Left hindlimb (tissue), 1 donor: Measurements from ENCODE around the gene DENND1A.

Source experiments
- DNase-seq: peaks from one replicate; pipeline ENCODE4 v3.0.0-alpha.2; 2018

Gene DENND1A

GRCh38 chr9:123378956-123379660 is 550.8 kb downstream of the DENND1A start:
- DNase-seq = no peak

GRCh38 chr9:123378025-123378424 is 551.9 kb downstream of the DENND1A start:
- DNase-seq = no peak

- no peak for DNase-seq
Measured at GRCh38 chr9:123377211-123377971, 552.5 kb downstream of the DENND1A start.

- DNase-seq = no peak
Measured at GRCh38 chr9:123376218-123377071, 553.5 kb downstream of the DENND1A start.

GRCh38 chr9:123375469-123376132 is 554.3 kb downstream of the DENND1A start:
- peak; percentile 72 for DNase-seq

- no peak for DNase-seq
Measured at GRCh38 chr9:123373946-123374345, 556.0 kb downstream of the DENND1A start.

- DNase-seq = no peak
Measured at GRCh38 chr9:123373447-123373923, 556.4 kb downstream of the DENND1A start.

GRCh38 chr9:123372766-123373446 is 557.0 kb downstream of the DENND1A start:
- no peak for DNase-seq

GRCh38 chr9:123371805-123372590 is 557.9 kb downstream of the DENND1A start:
- no peak for DNase-seq

- DNase-seq = no peak
Measured at GRCh38 chr9:123371228-123371584, 558.7 kb downstream of the DENND1A start.

GRCh38 chr9:123370526-123371227 is 559.2 kb downstream of the DENND1A start:
- no peak for DNase-seq

GRCh38 chr9:123370108-123370507 is 559.8 kb downstream of the DENND1A start:
- no peak for DNase-seq

GRCh38 chr9:123369296-123369695 is 560.6 kb downstream of the DENND1A start:
- DNase-seq = no peak

- no peak for DNase-seq
Measured at GRCh38 chr9:123368536-123369153, 561.3 kb downstream of the DENND1A start.

- DNase-seq = no peak
Measured at GRCh38 chr9:123368023-123368422, 561.9 kb downstream of the DENND1A start.

GRCh38 chr9:123365881-123366528 is 563.9 kb downstream of the DENND1A start:
- DNase-seq = no peak

- DNase-seq = no peak
Measured at GRCh38 chr9:123365287-123365880, 564.5 kb downstream of the DENND1A start.

- peak; percentile 59 for DNase-seq
Measured at GRCh38 chr9:123364241-123364824, 565.6 kb downstream of the DENND1A start.

- no peak for DNase-seq
Measured at GRCh38 chr9:123362856-123363255, 567.1 kb downstream of the DENND1A start.
